Esophagus mucosa (tissue), 1 donor: Measurements from ENCODE around the gene HCAR2. TPM values are rescaled to one million over a fixed set of nuclear protein-coding genes. Genes with fewer than 3 reads are reported as not detected.
"Not testable (repeated sequence)": the region's sequence is repeated elsewhere in the genome, so short reads cannot be mapped to it uniquely, and the experiment has no call there.

Experiments used
- ATAC-seq: fragments of 200-7000 bp; cut with Tn5 transposase; one replicate; pipeline ENCODE4 v1.9.1; 2020
- total RNA-seq: library from RNA; stranded (reverse); gene quantifications from one replicate; pipeline ENCODE4 v1.2.4, GENCODE V29; 2023
- donor health status: DM: yes; HTN: yes; CAD: no.

The HCAR2 gene
- 29.7 TPM for total RNA-seq

- ATAC-seq: peak; percentile 84
These were observed at the start of gene HCAR2 for GRCh38 chr12:122702890-122703611. HCAR2 (minus strand) TSS chr12:122703357; CDS start chr12:122703283, 74 bp downstream.

GRCh38 chr12:122752464-122753318 lies 49.5 kb upstream of the HCAR2 start, which contains the start of gene DENR:
DENR (plus strand) TSS chr12:122752824; CDS start chr12:122753702, 878 bp downstream.
- ATAC-seq: peak; percentile 97

DNA sequence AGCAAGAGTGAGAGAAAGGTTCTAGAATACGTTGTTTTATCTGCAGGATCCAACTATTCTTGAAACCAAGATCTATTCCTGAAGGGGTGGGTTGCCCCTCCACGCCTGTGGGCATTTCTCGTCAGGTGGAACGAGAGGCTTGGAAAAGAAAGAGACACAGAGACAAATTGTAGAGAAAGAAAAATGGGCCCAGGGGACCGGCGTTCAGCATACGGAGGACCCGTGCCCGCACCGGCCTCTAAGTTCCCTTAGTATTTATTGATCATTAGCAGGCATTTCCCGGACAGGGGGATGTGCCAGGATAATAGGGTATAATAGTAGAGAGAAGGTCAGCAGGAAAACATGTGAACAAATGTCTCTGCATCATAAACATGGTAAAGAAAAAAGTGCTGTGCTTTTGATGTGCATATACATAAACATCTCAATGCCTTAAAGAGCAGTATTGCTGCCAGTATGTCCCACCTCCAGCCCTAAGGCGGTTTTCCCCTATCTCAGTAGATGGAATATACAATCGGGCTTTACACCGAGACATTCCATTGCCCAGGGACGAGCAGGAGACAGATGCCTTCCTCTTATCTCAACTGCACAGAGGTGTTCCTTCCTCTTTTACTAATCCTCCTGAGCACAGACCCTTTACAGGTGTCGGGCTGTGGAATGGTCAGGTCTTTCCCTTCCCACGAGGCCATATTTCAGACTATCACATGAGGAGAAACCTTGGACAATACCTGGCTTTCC lies 47.8 kb upstream of the HCAR2 start:
- ATAC-seq: not testable (repeated sequence)

DNA sequence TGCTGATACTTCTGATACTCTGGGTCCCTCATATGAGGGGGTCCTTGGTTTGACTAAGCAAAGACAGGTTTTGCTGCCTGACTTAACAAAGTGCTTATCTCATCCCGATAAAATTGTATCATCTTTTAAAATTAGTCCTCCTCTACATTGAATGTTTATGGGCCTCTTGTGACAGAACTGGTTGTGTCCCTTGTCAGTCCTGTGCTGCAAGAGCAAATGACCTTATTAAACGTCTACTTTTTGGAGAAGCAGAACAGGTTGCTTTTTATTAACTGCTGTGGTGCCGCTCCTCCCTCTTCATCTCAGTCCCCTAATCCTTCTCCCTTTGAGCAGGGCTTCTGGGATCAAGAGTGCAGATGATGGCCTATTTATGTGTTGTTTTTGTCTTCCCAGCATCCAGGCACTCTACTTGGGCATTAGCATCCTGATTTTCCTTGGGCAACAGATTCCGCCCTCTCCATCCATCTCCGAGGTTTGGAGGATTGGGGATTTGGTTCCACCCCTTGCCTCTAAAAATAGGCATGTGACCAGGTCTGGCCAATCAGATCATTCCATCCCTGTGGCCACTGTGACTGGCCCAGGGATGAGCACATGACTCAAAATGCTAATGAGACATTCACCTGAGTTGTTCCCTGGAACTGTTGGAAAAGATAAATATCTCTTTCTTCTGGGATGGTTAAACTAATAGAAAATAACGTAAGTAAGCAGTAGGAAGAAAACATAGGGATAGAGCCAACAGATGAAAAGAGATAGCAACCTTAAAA lies 46.6 kb upstream of the HCAR2 start:
- ATAC-seq: no peak

DNA sequence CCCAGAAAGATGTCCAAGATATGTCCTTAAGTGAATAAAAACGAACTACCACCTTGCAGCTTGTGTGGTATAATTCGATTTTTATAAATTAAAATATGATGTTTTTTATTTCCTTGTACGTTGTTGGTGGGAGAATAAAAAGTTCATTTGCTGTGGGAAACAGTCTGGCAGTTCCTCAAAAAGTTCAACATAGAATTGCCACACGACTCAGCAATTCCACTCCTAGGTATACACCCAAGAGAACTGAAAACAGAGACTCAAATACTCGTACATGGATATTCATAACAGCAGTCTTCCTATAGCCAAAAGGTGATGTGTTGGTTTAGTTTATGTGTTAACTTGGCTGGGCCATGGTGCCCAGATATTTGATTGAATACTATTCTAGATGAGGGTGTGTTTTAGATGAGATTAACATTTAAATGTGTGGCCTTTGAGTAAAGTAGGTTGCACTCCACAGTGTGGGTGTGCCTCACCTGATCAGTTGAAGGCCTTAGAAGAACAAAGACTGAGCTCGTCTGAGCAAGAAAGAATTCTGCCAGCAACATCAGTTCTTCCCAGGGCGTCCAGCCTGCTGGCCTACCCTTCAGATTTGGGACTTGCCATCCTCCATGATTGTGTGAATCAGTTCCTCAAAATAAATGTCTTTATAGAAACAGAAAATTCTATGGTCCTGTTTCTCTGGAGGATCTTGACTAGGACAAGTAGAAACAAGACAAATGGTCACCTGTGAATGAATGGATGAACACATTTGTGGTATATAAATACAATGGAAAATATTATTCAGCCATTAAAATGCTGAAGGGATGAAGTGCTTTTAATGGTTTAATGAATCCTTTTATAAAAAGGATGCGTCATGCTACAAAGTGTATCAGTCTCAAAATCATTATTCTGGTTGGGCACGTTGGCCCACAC lies 44.3 kb upstream of the HCAR2 start:
- peak; percentile 43 for ATAC-seq

DNA sequence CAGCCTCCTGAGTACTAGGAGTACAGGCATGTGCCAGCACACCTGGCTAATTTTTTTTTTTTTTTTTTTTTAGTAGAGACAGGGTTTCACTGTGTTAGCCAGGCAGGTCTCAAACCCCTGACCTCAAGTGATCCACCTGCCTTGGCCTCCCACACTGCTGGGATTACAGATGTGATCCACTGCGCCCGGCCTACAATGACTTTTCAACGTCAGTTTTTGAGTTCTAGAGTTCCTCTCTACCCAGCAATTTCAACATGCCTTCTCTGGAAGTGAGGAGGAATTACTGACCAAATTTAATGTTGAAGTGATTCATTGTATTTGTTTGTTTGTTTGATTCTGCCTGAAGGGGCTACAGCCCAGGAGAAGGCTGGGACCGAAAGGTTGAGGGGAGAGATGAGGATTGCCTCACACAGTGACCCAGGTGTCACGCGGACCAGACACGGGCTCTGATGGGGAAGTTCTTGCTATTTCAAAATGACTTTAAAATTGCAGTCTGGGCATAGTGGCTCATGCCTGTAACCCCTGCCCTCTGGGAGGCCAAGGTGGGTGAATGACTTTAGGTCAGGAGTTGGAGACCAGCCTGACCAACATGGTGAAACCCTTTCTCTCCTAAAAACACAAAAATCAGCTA lies 40.9 kb upstream of the HCAR2 start:
- ATAC-seq: no peak

DNA sequence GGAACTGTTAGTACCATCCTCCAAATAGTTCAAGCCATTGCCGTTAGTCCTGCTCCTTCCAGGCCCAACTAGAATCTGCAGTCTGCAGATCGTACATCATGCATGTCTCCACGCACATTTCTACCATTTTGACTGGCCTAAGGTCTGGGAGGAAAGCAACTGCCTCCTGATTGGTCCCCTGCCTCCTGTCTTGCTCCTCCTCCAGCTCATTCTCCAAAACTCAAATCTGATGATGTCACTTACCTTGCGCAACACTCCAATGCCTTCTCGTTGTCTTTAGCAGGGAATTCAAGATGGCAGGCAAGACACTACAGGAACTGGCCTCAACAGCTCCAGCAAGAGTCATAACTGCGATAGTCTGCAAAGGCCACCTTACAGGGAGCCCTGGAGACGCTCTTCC lies 37.2 kb upstream of the HCAR2 start:
- peak; percentile 25 for ATAC-seq

DNA sequence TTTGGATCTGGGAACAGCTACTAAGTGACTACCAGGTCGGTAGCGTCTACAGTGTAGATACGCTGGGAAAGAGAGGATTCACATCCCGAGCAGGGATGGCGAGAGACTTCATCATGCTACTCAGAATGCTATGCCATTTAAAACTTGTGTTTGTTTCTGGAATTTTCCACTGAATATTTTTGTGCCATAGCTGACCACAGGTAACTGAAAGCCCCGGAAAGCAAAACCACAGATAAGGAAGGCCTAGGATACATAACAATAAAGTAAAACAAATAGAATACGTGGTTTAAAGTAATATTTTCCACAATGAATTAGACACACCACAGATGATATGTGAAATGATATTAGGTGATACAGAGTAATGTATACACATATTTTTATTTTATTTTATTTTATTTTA lies 35.4 kb upstream of the HCAR2 start:
- ATAC-seq: no peak

- ATAC-seq: peak; percentile 29
These were observed 29.5 kb upstream of the HCAR2 start for GRCh38 chr12:122732611-122733010.

- peak; percentile 50 for ATAC-seq
These were observed 29.0 kb upstream of the HCAR2 start for GRCh38 chr12:122732170-122732569.

DNA sequence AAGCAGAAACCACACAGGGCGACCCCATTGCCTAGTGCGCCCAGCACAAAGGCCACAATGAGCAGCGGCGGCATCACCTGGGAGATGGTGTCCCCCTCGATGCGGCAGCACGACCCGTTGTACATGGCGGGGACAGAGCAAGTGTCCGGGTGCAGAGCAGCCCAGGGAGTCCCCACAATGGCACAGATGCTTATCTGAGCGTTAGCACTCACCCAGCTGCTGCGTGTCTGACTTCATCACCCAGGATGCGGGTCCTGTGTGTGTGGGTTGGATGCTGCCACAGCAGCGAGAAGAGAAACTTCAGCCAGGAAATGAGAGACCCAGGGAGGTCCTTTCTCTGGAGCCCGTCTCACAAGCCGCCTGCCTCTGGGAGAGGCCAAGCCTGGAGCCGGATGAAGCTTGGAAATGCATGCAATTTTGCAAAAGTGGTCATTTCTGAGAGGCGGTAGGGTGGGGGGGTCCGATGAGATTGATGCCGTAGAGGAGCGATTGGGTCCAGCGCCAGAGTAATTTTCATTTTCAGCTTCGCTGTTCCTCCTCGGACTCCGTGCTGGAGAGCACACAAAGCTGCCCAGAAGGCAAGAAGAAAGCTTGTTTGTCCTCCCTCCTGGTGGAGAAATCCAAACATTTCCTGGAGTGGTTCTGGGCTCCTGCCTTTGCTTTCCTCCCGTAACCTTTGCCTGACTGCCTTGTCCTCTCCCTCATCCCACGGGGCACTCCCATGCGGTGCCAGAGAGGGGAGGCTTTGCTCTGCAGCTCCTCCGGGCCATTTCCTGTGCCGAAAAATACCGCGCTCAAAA lies 27.3 kb upstream of the HCAR2 start, which contains the start of gene HCAR1:
HCAR1 (minus strand) TSS at position 630 of the 800 bp plus-strand sequence; CDS start at position 125, 505 bp downstream.
- ATAC-seq: no peak

GRCh38 chr12:122729583-122730214 lies 26.5 kb upstream of the HCAR2 start:
- ATAC-seq: no peak

DNA sequence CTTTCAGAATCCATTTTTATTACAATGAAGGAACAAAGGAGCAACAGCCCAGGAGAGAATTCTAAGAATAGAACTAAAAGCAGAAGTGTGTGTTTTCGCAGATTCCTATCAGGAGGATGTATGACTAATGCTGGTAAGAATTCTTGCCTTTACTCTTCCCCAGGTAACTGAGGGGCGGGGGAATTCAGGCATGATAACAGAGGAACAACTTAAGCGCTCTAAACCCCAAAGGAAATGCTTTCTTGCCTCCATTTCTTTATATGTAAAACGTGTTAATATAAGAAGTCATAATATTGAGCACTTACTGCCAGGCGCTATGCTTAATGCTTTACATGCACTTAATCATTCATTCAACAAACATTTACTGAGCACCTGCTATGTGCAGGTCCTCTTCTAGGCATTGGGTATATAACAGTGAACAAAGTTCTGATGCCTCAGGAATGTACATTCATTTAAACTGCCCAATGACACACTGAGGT lies 23.0 kb upstream of the HCAR2 start:
- ATAC-seq: no peak

DNA sequence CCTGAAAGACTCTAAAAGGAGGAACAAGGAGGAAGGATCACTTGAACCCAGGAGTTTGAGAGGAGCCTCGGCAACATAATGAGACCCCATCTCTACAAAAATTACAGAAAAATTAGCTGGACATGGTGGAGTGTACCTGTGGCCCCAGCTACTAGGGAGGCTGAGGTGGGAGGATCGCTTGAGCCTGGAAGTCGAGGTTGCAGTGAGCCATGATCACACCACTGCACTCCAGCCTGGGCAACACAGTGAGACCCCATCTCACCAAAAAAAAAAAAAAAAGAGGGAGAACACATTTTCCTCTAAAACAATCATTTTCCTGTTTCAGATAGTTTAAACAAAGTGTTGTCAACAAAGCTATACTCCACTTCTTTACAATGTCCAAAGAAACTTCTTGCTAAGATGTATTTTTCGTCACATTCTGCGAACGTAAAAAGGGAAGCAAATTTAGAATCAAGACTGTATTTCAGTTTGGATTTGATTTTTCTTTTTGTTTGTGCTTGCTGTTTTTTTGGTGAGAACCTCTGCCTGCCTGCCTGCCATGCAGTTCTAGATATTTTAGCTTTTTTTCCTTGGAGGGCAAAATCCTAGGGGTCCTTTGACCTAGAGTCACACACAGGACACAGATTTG lies 22.4 kb upstream of the HCAR2 start:
- no peak for ATAC-seq

GRCh38 chr12:122724641-122725243 lies 21.6 kb upstream of the HCAR2 start:
- no peak for ATAC-seq

GRCh38 chr12:122722387-122722786 lies 19.2 kb upstream of the HCAR2 start:
- no peak for ATAC-seq

GRCh38 chr12:122721057-122721545 lies 17.9 kb upstream of the HCAR2 start:
- ATAC-seq: peak; percentile 83

GRCh38 chr12:122716658-122717057 lies 13.5 kb upstream of the HCAR2 start, which contains the start of gene HCAR3:
HCAR3 (minus strand) TSS chr12:122716811; CDS start chr12:122716737, 74 bp downstream.
- peak; percentile 55 for ATAC-seq
